HG03025 (cell line): ENCODE data around the gene LRRC37A3.
"Not testable (repeated sequence)": the region's sequence is repeated elsewhere in the genome, so short reads cannot be mapped to it uniquely, and the experiment has no call there.

Source experiments
- ATAC-seq: cut with Tn5 transposase; IDR thresholded peaks from one replicate; pipeline ENCODE4 v1.9.1; 2021; ENCODE audit warnings: mild to moderate bottlenecking, moderate library complexity; ENCODE audit not compliant: unreplicated experiment, low FRiP score

Gene LRRC37A3

DNA sequence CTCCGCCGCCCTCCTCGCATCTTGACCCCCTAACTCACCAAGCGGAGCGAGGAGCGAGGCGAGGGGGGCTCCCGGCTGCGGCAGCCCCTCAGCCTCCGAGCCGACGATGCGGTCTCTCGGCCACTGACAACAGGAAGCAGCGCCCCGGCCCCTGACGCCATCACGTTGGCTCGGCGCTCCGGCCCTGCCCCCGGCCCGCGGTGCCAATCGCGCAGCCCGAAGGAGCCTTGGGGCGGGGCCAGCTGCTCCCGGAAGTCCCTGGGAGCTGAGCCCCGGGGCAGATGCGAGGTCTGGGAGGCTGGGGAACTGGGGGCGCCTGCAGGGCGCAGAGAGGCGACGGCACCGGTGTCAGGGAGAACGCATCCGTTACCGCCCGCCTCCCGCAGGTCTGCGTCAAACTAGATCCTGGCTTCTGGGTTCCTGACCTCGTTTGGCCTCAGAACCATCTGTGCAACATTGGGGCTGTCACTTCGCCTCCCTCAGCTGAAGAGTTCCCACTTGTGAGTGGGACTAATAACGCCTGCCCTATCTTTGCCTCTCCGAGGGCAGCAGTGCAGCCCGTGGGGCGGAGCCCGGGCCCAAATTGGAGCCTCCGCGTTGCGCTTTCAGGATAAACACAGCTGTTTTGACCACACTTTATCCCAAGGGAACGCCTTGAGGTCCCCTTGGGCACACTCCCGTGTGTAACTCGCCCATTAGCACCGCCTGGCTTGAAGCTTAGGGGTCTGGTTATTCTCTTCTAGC is 82.1 kb downstream of the LRRC37A3 start:
- ATAC-seq: peak; percentile 91

DNA sequence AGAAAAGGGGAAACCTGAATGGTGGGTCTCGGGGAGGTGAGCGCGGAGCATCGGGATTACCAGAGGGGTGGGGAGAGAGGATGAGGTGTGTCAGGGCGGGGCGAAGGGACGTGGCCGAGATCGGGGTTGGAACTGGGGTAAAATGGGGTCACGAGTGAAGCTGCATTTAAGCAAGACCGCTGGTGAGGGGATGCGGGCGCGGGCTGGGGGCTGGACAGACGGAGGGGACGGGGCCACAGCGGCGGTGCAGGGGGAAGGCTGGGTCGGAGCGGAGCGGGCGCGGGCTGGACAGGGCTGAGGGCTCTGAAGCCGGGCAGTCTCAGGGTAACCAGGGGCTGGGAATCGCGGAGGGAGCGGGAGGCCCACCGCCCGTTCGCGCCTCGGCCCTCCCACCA is 82.7 kb downstream of the LRRC37A3 start:
- peak; percentile 33 for ATAC-seq

DNA sequence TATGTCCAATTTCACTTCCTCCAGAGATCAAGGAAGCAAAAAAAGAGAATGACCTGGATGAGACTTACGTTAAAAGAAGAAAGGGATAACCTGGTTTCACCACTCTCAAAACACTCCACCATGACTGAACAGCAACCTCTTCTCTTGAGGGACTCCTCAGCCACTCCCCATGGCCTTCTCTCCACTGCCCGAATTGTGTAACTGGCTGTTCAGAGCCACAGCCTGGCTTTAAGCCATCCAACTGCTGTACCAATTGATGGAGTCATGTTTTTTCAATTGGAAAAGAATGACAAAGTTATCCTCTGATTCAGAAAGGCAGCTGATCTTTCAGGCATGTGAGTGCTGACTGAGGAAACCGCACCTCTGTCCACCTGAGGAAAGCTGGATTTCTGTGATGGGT is 85.2 kb downstream of the LRRC37A3 start:
- ATAC-seq: not testable (repeated sequence)

DNA sequence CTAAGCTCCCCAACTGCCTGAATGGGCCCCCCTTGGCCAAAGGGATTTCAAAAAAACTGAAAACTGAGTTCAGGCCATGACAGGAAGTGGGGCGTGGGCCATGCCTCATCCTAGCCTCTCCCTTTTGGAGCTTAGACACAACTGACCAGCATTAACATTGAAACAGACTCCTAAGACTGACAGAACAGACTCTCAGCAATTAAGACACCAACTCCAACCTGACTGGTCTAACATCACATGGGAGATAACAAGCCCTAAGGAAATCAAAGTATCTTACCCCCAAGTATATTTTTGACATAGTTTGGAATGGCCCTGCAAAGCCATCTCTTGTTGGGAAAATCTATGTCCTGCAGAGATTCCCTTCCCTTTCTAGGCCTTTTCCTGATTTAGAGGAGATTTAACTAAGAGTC is 88.6 kb downstream of the LRRC37A3 start:
- not testable (repeated sequence) for ATAC-seq

DNA sequence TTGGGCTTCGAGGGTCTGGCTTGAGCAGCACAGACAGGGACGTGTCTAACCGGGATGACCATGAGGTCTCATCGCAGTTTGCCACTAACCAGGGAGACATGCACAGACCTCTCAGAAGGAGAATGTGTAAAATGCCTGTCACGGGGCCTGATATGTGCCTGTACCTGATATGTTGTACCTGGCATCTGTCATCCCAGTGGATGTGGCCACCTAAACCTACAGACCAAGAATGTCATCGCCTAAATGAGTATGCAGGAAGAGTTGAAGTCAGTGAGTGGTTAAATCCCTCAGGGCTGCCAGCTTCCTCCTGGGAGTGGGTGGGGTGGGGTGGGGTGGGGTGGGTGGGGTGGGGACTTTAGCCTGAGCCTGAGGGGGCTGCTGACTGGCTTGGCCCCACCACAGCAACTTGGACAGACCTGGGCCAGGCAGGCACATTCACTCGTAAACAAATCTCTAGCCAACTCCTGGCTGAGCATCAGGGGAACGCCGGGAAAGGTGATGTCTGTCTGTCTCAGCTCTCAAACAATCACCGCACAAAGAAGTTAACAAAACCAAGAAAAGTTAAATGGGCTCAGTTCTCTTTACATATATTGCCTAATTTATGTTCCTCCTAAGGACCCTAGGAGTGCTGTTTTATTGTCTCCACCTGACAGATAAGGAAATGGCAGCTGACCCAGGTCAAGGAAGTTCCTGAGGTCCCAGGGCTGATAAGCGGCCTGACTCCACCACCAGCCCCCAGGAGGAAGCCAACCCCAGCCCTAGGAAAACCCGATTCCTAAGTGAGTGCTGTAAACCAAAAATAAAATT is 89.3 kb downstream of the LRRC37A3 start:
- not testable (repeated sequence) for ATAC-seq

DNA sequence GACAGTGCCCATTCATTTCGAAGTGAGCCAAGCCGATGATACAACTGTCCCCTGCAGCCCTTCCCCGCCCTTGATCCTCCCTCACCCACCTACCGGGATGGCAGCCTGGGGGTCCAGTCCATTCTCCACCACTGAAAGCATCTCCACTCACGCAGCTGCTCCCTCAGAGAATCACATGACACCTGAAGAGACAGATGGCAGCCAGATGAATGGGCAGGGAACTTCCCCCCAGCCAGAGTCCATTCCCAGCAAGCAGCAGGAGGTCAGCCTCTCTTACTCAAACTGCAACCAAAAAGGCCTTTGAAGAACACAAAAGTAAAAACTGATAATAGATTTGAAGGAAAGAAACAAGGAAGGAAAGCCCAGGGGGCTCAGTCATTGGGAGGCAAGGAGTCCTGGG is 90.2 kb downstream of the LRRC37A3 start:
- ATAC-seq: not testable (repeated sequence)

DNA sequence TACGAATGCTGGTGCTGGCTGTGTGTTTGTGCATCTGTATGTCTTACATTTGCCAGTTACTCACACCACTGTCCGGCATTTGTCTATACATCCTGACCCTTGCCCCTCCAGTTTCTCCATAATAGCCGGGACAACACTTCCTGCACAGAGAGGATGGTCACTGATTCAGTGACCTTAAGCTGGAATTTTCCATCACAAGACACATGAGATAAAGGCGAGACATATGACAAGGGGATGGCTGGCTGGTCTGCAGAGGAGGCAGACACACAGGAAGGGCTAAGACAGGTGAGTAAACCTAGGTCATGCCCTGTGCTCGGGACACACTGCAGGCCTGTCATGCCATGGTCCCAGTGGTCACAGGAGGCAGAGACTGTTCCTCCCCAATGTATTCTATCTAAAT is 100.4 kb downstream of the LRRC37A3 start:
- not testable (repeated sequence) for ATAC-seq

DNA sequence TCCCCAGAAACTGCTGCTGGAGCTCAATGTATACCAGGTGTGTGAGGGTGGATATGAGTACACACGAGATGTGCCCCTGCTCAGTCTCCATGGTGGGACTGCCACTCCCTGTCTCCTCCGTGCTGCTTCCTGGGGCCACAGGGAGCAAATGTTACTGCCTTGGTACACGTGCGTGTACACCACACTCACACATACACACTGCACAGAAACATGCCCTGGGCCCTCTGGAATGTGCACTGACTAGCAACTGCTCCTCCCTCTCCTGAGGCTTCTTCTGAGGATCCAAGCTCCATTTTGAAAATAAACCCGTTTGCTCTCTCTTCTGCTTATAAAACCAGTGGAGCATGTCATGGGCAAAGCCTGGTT is 103.5 kb downstream of the LRRC37A3 start:
- not testable (repeated sequence) for ATAC-seq

DNA sequence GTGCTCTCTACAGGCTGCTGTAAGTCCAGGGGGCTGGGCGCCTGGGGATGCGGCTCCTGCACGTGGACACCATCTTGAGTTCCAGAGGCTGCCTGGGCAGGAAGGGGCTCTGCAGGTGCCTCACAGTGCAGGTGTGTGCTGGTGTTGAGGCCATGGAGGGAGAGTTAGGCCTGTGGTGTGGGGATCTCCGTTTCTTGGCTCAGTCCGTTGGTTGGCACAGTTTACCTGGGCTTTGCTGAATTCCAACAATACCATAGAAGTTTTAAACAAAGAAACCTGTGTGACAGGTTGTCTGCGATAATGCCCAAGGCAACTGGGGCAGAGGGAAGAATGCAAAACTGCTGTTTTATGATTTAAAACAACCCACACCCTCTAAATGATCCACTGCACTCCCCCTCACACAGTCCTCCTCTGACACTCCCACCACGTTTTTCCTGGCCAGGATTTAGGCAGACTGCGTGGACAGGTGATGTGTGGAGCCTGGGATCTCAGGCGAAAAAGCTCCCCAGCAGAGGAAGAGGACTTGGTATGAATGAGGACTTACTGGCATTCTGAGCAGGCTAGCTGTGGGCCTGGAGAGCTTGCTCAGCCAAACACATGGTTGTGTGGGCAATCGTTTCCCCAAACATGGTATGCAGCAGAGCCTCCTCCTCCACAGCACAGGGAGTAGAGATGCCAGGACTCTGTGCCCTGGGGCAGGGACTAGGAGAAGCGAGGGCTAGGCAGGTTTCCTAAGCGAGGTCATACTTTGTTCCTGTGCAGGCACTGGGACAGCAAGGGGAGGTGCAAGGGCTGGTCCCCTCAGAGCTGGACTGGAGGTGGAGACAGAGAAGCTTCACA is 104.1 kb downstream of the LRRC37A3 start:
- ATAC-seq: not testable (repeated sequence)

DNA sequence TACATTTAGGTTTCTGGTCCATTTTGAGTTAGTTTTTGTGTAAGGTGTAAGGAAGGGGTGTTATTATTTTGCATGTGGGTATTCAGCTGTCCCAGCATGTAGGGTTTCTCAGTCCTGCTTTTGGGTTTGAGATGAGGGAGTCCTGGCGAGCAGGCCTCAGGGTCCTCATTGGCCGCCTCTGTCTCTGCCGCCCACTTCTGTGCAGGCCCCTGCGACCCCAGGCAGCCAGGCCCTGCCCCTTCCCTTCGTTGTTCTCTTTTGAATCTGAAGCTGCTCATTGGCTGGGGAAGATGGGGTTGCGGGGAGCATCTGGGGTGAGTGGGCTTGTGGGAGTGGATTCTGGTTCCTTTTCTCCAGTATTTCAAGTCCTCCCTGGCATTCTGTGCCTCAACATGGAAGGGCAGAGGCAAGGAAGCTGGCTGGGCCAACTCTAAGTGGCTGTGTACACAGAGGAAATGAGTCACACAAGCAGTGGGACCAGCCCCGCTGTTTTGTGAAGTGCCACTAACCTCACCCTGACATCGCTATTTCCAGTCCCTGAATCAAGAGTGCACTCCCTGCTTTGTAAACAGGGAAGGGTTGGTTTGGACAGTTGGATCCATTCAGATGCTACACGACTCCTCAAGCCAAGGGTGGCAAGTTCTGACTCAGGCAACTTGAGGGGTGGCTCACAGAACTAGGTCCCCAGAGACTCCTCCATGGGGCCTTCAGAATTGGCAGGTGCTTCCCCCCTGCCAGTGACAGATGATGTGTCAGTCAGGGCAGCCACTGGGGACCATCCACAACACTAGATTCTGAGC is 110.9 kb downstream of the LRRC37A3 start:
- not testable (repeated sequence) for ATAC-seq
